H1 (cell line): ENCODE results near the gene ITPRIPL2.

Experiments
- ATF2 ChIP-seq: IDR thresholded peaks from 2 replicates; pipeline ENCODE4 v1.6.1; 2012; ENCODE audit warnings: low read length, inconsistent platforms
- POLR2AphosphoS5 ChIP-seq: IDR thresholded peaks from 2 replicates; pipeline ENCODE4 v1.6.1; 2011; ENCODE audit warnings: low read depth, low read length

- no peak for TF ChIP-seq POLR2AphosphoS5
- no peak for TF ChIP-seq ATF2
Measured at GRCh38 chr16:19167710-19168370, 54.1 kb downstream of the ITPRIPL2 start, which contains the start of gene SYT17.
